Activated T-cell treated with anti-CD3 and anti-CD28 coated beads, Interleukin-2, amount 50 U/mL, for 72 hours (primary cell): Measurements from ENCODE around the gene ADARB2. TPM values are rescaled to one million over a fixed set of nuclear protein-coding genes. Genes with fewer than 3 reads are reported as not detected.
"Not testable (repeated sequence)": the region's sequence is repeated elsewhere in the genome, so short reads cannot be mapped to it uniquely, and the experiment has no call there.

Experiments
- ATAC-seq, 2 donors: fragments of 150-1000 bp; cut with Tn5 transposase; replicated peaks in 1 of 2; 2 replicates each; pipeline ENCODE4 v1.10.0; 2021; ENCODE audit warnings: moderate library complexity in 2 of 2, mild to moderate bottlenecking in 1 of 2
- DNase-seq, 2 donors: peaks; one replicate each; pipeline ENCODE4 v3.0.0; 2021 to 2022; ENCODE audit warnings: mixed read lengths in 1 of 2
- H3K27ac Mint-ChIP-seq: one replicate; pipeline ENCODE4 v1.8.0; 2022; ENCODE audit warnings: mild to moderate bottlenecking, moderate library complexity, mixed read lengths
- H3K27me3 Mint-ChIP-seq: one replicate; pipeline ENCODE4 v1.8.0; 2022; ENCODE audit warnings: low read depth, mixed read lengths
- H3K36me3 Mint-ChIP-seq, 2 donors: one replicate each; pipeline ENCODE4 v1.8.0; 2022; ENCODE audit warnings: mixed read lengths in 2 of 2, mild to moderate bottlenecking in 1 of 2; ENCODE audit not compliant: insufficient read depth in 2 of 2
- H3K4me1 Mint-ChIP-seq: one replicate; pipeline ENCODE4 v1.8.0; 2022; ENCODE audit warnings: low read depth, mixed read lengths
- H3K4me3 Mint-ChIP-seq, 2 donors: one replicate each; pipeline ENCODE4 v1.8.0; 2022; ENCODE audit warnings: mild to moderate bottlenecking in 2 of 2, mixed read lengths in 2 of 2, moderate library complexity in 2 of 2
- H3K9me3 Mint-ChIP-seq, 2 donors: one replicate each; pipeline ENCODE4 v1.8.0; 2022; ENCODE audit warnings: mixed read lengths in 2 of 2
- total RNA-seq, 2 donors: library from RNA; stranded (reverse); gene quantifications; one replicate each; pipeline ENCODE4 v1.2.3, GENCODE V29; 2022

Gene ADARB2
- total RNA-seq, 2 donors from 2014 or later: 0.60 to 2.0 TPM

- H3K4me1 Mint-ChIP-seq, H3K27me3 Mint-ChIP-seq, DNase-seq, H3K27ac Mint-ChIP-seq, H3K9me3 Mint-ChIP-seq, H3K4me3 Mint-ChIP-seq, H3K36me3 Mint-ChIP-seq, ATAC-seq: not testable (repeated sequence)
Measured at GRCh38 chr10:1537449-1537848, 199.9 kb downstream of the ADARB2 start.

GRCh38 chr10:1536341-1536740 is 201.0 kb downstream of the ADARB2 start:
- no peaks in the 10 kb centered on the region for H3K4me1 Mint-ChIP-seq
- no peak for DNase-seq
- H3K9me3 Mint-ChIP-seq: no peaks in the 10 kb centered on the region
- no peak overlapping the region for H3K27ac Mint-ChIP-seq
- ATAC-seq: no peak
- H3K36me3 Mint-ChIP-seq: no peaks in the 10 kb centered on the region
- H3K27me3 Mint-ChIP-seq: no peaks in the 10 kb centered on the region
- H3K4me3 Mint-ChIP-seq: no peak overlapping the region

- no peak for ATAC-seq
- Mint-ChIP-seq H3K27me3 (no peaks in the 10 kb centered on the region), H3K27ac (no peak overlapping the region), H3K4me1 (no peaks in the 10 kb centered on the region), H3K36me3 (no peaks in the 10 kb centered on the region), H3K4me3 (no peak overlapping the region), H3K9me3 (no peaks in the 10 kb centered on the region)
- no peak for DNase-seq
Measured at GRCh38 chr10:1535301-1535965, 201.9 kb downstream of the ADARB2 start.

- Mint-ChIP-seq H3K27me3 (peaks cover 5% of the 10 kb centered on the region), H3K27ac (no peak overlapping the region), H3K9me3 (no peaks in the 10 kb centered on the region), H3K4me1 (no peaks in the 10 kb centered on the region), H3K36me3 (no peaks in the 10 kb centered on the region), H3K4me3 (no peak overlapping the region)
- DNase-seq (no peak), ATAC-seq (no peak)
Measured at GRCh38 chr10:1534820-1535219, 202.5 kb downstream of the ADARB2 start.

- H3K4me1 Mint-ChIP-seq: no peaks in the 10 kb centered on the region
- H3K4me3 Mint-ChIP-seq: no peak overlapping the region
- H3K27me3 Mint-ChIP-seq: peaks cover 5% of the 10 kb centered on the region
- no peak for DNase-seq
- ATAC-seq: no peak
- no peak overlapping the region for H3K27ac Mint-ChIP-seq
- H3K9me3 Mint-ChIP-seq: no peaks in the 10 kb centered on the region
- no peaks in the 10 kb centered on the region for H3K36me3 Mint-ChIP-seq
Measured at GRCh38 chr10:1532636-1533035, 204.7 kb downstream of the ADARB2 start.

GRCh38 chr10:1531883-1532597 is 205.3 kb downstream of the ADARB2 start:
- no peak for DNase-seq
- Mint-ChIP-seq H3K27me3 (peaks cover 5% of the 10 kb centered on the region), H3K4me1 (no peaks in the 10 kb centered on the region), H3K36me3 (no peaks in the 10 kb centered on the region), H3K9me3 (no peaks in the 10 kb centered on the region), H3K27ac (no peak overlapping the region), H3K4me3 (no peak overlapping the region)
- no peak for ATAC-seq

GRCh38 chr10:1530871-1531517 is 206.3 kb downstream of the ADARB2 start:
- Mint-ChIP-seq H3K36me3 (no peaks in the 10 kb centered on the region), H3K27me3 (peaks cover 5% of the 10 kb centered on the region), H3K27ac (no peak overlapping the region), H3K9me3 (no peaks in the 10 kb centered on the region), H3K4me1 (no peaks in the 10 kb centered on the region), H3K4me3 (no peak overlapping the region)
- DNase-seq (no peak), ATAC-seq (no peak)

- H3K4me1 Mint-ChIP-seq: no peaks in the 10 kb centered on the region
- DNase-seq: no peak
- no peaks in the 10 kb centered on the region for H3K9me3 Mint-ChIP-seq
- H3K36me3 Mint-ChIP-seq: no peaks in the 10 kb centered on the region
- no peak overlapping the region for H3K4me3 Mint-ChIP-seq
- H3K27me3 Mint-ChIP-seq: peaks cover 5% of the 10 kb centered on the region
- no peak for ATAC-seq
- no peak overlapping the region for H3K27ac Mint-ChIP-seq
Measured at GRCh38 chr10:1529806-1530413, 207.4 kb downstream of the ADARB2 start.

- ATAC-seq (no peak), DNase-seq (no peak)
- no peak overlapping the region for H3K27ac Mint-ChIP-seq
- H3K4me1 Mint-ChIP-seq: no peaks in the 10 kb centered on the region
- H3K27me3 Mint-ChIP-seq: peaks cover 5% of the 10 kb centered on the region
- no peaks in the 10 kb centered on the region for H3K36me3 Mint-ChIP-seq
- H3K9me3 Mint-ChIP-seq: no peaks in the 10 kb centered on the region
- no peak overlapping the region for H3K4me3 Mint-ChIP-seq
Measured at GRCh38 chr10:1527951-1528350, 209.4 kb downstream of the ADARB2 start.

- H3K9me3 Mint-ChIP-seq: no peaks in the 10 kb centered on the region
- no peak overlapping the region for H3K27ac Mint-ChIP-seq
- H3K27me3 Mint-ChIP-seq: peaks cover 5% of the 10 kb centered on the region
- DNase-seq: no peak
- H3K36me3 Mint-ChIP-seq: no peaks in the 10 kb centered on the region
- no peaks in the 10 kb centered on the region for H3K4me1 Mint-ChIP-seq
- ATAC-seq: no peak
- H3K4me3 Mint-ChIP-seq: no peak overlapping the region
Measured at GRCh38 chr10:1526436-1527055, 210.8 kb downstream of the ADARB2 start.

GRCh38 chr10:1525354-1526162 is 211.8 kb downstream of the ADARB2 start:
- Mint-ChIP-seq H3K4me1 (no peaks in the 10 kb centered on the region), H3K27me3 (peaks cover 5% of the 10 kb centered on the region), H3K36me3 (no peaks in the 10 kb centered on the region), H3K9me3 (no peaks in the 10 kb centered on the region), H3K27ac (no peak overlapping the region), H3K4me3 (no peak overlapping the region)
- ATAC-seq (no peak), DNase-seq (no peak)

- Mint-ChIP-seq H3K27ac (no peak overlapping the region), H3K9me3 (no peaks in the 10 kb centered on the region), H3K4me3 (no peak overlapping the region), H3K36me3 (no peaks in the 10 kb centered on the region), H3K4me1 (no peaks in the 10 kb centered on the region), H3K27me3 (no peaks in the 10 kb centered on the region)
- ATAC-seq: no peak
- no peak for DNase-seq
Measured at GRCh38 chr10:1524540-1524939, 212.8 kb downstream of the ADARB2 start.
